ENCODE data around the gene TMEM150B.
A peak's percentile ranks its signal among the peaks of the same experiment; 100 is the strongest.

Gene TMEM150B

GRCh38 chr19:55325172-55325571 lies at the start of gene TMEM150B:
TSS of gene TMEM150B (minus strand) at chr19:55325341. CDS start at chr19:55321036, 4,305 bp downstream.
- no peak for DNase-seq

GRCh38 chr19:55373993-55374757 lies 49.0 kb upstream of the TMEM150B start:
- no peak for DNase-seq

GRCh38 chr19:55373306-55373992 lies 48.3 kb upstream of the TMEM150B start:
- no peak for DNase-seq

GRCh38 chr19:55372316-55373081 lies 47.4 kb upstream of the TMEM150B start:
- no peak for DNase-seq

- DNase-seq = no peak
These were observed 45.3 kb upstream of the TMEM150B start, which contains the start of gene IL11 for GRCh38 chr19:55370305-55370988. TSS of gene IL11 (minus strand) at chr19:55370463. CDS start at chr19:55370310, 153 bp downstream.

GRCh38 chr19:55369653-55370304 lies 44.6 kb upstream of the TMEM150B start:
- no peak for DNase-seq

GRCh38 chr19:55368701-55369563 lies 43.8 kb upstream of the TMEM150B start:
- DNase-seq = no peak

GRCh38 chr19:55368106-55368505 lies 43.0 kb upstream of the TMEM150B start:
- DNase-seq = no peak

- DNase-seq = no peak
These were observed 41.6 kb upstream of the TMEM150B start for GRCh38 chr19:55366790-55367189.

GRCh38 chr19:55365964-55366363 lies 40.8 kb upstream of the TMEM150B start:
- no peak for DNase-seq

- no peak for DNase-seq
These were observed 40.1 kb upstream of the TMEM150B start for GRCh38 chr19:55365245-55365644.

GRCh38 chr19:55362990-55363716 lies 38.0 kb upstream of the TMEM150B start, which contains the start of gene GARIN5B:
TSS of gene GARIN5B (minus strand) at chr19:55363260. CDS start at chr19:55363066, 194 bp downstream.
- no peak for DNase-seq

- no peak for DNase-seq
These were observed 37.2 kb upstream of the TMEM150B start for GRCh38 chr19:55362174-55362989.

GRCh38 chr19:55360902-55361301 lies 35.8 kb upstream of the TMEM150B start:
- no peak for DNase-seq

- peak; percentile 12 for DNase-seq
These were observed 34.1 kb upstream of the TMEM150B start for GRCh38 chr19:55358943-55359908.

- no peak for DNase-seq
These were observed 33.4 kb upstream of the TMEM150B start for GRCh38 chr19:55358493-55358892.

- no peak for DNase-seq
These were observed 30.2 kb upstream of the TMEM150B start for GRCh38 chr19:55355213-55355821.

- DNase-seq = no peak
These were observed 29.6 kb upstream of the TMEM150B start, which contains the start of gene COX6B2 for GRCh38 chr19:55354698-55355212. TSS of gene COX6B2 (minus strand) at chr19:55354719. CDS start at chr19:55354521, 198 bp downstream.
